ENCODE measurements around the gene SUMF2.
"Not testable (repeated sequence)": the region's sequence is repeated elsewhere in the genome, so short reads cannot be mapped to it uniquely, and the experiment has no call there.

The SUMF2 gene

DNA sequence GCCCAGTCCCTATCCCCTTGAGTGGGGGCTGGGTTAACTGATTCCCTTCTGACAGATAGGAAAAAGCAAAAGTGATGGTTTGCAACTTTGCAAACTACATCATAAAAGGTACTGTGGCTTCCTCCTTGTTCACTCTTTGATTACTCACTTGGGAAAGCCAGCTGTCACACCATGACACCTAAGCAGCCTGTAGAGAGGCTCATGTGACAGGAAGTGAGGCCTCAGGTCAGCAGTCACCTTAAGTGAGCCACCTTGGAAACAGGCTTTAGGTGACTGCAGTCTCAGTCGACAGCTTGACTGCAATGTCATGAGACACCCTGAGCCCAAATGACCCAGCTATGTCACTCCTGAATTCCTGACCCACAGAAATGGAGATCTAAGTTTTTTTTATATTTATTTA lies 46.5 kb downstream of the SUMF2 start:
- DNase-seq, result no peak

DNA sequence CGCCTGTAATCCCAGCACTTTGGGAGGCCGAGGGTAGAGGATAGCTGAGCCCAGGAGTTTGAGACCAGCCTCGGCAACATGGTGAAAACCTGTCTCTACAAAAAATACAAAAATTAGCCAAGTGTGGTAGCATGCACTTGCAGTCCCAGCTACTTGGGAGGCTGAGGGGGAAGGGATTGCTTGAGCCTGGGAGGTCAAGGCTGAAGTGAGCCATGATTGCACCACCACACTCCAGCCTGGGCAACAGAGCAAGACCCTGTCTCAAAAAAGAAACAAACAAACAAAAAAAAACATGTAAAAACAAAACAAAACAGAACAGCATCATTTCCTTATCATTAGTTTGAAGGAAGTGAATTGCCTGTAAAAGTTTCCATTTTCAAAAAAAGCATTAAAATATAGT lies 48.2 kb downstream of the SUMF2 start:
- not testable (repeated sequence) for DNase-seq

DNA sequence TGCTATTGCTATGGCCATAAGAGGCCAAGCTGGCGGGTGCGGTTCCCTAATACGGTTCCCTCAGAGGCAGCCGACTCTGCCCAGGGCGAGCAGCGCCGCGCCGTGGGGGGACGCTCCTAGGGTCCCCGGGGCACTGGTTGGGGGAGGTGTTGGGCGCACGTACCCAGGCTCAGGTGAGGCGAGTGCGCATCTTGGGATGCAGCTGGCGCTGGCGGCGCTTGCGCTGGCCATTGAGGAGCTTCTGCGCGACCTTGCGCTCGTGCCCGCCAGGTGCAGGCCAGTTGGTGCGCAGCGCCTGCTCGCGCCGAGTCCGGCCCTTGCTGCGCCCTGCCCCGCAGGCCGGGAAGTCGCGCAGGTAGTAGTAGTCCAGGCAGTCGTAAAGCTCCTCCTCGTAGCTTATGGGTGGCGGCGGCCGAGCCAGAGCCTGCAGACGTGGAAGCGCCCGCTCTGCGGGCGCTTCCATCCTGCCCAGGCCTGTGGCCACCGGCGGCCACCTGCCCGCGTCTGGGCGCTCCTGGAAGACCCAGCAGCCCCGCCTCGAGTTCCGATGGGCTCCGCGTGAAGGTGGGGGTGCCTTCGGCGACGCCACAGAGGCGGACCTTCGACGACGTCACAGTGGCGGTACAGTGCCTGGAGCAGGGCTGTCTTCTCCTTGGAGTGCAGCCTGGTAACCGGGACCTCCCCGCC lies 51.9 kb downstream of the SUMF2 start, which contains the start of gene NUPR2:
NUPR2 (minus strand) TSS at position 566 of the 687 bp plus-strand sequence; CDS start at position 463, 103 bp downstream.
- DNase-seq, result no peak

DNA sequence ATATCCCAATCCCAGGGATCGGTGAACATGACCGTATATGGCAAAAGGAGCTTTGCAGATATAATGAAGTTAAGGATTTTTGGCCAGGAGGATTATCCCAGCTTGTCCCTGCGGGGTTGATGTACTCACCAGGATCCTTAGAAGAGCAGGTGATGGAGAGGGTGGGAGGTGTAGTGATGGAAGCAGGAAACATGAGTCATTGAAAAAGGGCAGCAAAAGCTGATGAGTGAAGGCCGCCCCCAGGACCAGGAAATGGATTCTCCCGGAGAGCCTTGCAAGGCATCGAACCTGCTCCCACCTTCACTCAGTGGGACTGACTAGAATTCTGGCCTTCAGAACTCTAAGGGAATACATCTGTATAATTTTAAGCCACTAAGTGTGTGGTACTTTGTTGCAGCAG lies 57.4 kb downstream of the SUMF2 start:
- DNase-seq, result no peak

DNA sequence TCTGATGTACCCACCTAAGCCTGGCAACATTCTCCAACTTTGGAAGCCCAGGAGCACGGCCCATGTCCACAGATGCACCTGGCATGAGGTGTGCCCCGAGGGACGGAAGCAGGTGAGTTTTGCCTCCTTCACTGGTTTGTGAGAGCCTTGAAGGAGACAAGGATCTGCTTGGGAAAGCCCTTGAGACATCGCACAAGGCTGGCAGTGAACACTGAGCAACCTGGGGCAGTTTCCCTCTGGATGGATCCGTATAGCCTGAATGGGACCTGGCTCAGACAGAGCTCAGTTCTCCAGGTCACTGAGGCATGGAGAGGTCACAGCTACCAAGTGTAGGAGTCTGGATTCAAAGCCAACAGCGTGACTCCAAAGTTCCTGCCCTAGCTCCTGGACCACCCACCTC lies 60.9 kb downstream of the SUMF2 start:
- DNase-seq, result no peak

DNA sequence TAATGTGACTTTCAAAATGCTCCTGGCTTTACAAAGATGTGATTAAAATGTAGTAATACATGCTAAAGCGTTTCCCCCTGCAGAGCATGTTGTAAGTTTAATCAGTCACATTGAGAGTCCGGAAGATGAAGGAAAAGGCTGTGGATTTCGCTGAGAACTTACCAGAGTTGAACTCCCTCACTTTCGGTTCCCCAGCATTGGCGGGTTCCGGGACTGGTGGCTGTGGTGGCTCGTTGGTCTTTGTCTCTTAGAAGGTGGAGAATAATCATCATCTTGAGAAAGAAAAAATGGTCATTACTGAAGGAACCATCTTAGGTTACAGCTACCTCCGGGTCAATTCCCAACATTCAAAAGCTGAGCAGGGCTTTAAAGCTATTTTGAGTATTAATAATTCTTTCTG lies 61.7 kb downstream of the SUMF2 start:
- DNase-seq, result no peak

DNA sequence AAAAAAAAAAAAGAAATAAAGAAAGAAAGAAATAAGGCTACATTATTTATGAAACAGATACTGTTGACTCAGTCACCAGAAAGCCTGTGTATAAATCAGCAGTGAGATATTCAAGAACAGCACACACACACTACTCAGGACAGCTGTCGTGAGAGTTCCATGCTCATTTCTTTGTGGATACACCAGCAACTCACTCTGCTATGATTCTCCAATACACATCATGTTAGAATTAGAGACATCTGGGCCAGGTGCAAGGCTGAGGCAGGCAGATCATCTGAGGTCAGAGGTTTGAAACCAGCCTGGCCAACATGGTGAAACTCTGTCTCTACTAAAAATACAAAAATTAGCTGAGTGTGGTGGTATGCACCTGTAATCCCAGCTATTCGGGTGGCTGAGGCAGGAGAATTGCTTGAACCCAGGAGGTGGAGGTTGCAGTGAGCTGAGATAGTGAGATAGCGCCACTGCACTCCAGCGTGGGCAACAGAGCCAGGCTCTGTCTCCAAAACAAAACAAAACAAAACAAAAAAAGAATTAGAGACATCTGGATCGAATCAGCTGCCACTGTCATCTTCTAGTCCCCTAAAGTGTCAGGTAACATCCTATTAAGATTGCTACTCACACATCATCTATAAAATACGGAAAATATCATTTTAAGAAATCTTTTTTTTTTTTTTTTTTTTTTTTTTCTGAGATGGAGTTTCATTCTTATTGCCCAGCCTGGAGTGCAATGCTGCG lies 63.3 kb downstream of the SUMF2 start:
- no peak for DNase-seq

All from NCI-H1694 treated with DMSO at 0.1 percent for 48 hours (cell line).